Measurements from ENCODE around the gene TGM6. TPM values are rescaled to one million over a fixed set of nuclear protein-coding genes. Genes with fewer than 3 reads are reported as not detected.
A peak's percentile ranks its signal among the peaks of the same experiment; 100 is the strongest.

TGM6 gene
- total RNA-seq, 2 donors from 2014 or later, result not detected

DNA sequence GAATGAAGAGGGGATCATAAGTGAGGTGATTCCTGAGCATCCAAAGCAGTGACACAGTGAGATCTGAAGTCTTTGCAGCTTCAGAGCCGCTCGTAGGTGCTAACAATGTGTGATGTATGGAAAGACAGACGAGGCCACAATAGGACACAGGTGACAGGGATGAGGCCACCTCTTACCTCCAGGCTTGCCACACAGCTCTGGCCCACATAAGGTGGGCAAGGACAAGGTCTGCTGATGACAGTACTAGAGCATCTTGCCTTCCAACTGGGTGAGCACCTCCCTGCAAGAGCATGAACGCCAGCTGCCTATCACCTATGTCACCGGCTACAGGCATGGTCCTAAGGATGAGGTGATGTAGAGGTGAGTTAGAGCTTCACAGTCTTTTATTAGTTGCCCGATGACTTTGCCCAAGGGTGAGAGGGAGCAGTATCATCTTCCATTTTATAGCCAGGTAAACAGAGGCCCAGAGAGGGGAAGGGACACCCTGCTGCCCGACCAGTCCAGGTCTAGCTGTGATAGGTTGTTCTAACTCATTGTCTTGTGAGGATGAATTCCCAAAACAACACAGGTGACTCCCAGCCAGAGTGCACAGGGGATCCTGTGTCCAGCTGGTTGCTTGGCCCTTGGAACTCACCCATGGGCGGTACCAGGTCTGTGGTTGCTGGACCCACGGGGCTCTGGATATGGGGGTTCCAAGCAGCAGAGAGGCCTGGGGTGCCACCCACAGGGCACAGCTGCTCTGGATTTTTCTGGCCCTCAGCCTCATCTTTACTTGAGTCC, 6.2 kb upstream of the TGM6 start:
- Mint-ChIP-seq H3K36me3 (no peaks in the 10 kb centered on the region), H3K4me3 (no peak overlapping the region), H3K4me1 (ENCODE audit: low read depth in 2 of 2) (no peaks in the 10 kb centered on the region), H3K27me3 (peaks cover 22 to 38% of the 10 kb centered on the region in 2 donors), H3K27ac (no peak overlapping the region), H3K9me3 (no peaks in the 10 kb centered on the region)
- ATAC-seq (peak in 1 of 2 donors; percentile 32), DNase-seq (ENCODE audit: low spot score) (no peak)

DNA sequence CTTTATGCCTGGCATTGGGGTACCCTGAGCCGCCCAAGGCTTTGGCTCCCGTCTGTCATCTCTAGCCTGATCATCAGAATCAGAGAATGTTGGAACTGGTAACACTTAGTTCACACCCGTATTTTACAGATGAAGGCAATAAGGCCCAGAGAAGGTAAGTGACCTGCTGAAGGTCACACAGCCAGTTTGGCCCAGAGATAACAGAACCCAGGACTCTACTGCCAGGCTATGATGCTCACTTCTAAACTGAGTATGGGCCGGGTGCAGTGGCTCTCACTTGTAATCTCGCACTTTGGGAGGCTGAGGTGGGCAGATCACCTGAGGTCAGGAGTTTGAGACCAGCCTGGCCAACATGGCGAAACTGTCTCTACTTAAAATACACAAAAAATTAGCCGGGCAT, 1.8 kb upstream of the TGM6 start:
- ATAC-seq (no peak), DNase-seq (ENCODE audit: low spot score) (no peak)
- Mint-ChIP-seq H3K36me3 (no peaks in the 10 kb centered on the region), H3K27ac (no peak overlapping the region), H3K4me3 (no peak overlapping the region), H3K27me3 (peaks cover 6 to 9% of the 10 kb centered on the region in 2 donors), H3K9me3 (no peaks in the 10 kb centered on the region), H3K4me1 (ENCODE audit: low read depth in 2 of 2) (no peaks in the 10 kb centered on the region)

DNA sequence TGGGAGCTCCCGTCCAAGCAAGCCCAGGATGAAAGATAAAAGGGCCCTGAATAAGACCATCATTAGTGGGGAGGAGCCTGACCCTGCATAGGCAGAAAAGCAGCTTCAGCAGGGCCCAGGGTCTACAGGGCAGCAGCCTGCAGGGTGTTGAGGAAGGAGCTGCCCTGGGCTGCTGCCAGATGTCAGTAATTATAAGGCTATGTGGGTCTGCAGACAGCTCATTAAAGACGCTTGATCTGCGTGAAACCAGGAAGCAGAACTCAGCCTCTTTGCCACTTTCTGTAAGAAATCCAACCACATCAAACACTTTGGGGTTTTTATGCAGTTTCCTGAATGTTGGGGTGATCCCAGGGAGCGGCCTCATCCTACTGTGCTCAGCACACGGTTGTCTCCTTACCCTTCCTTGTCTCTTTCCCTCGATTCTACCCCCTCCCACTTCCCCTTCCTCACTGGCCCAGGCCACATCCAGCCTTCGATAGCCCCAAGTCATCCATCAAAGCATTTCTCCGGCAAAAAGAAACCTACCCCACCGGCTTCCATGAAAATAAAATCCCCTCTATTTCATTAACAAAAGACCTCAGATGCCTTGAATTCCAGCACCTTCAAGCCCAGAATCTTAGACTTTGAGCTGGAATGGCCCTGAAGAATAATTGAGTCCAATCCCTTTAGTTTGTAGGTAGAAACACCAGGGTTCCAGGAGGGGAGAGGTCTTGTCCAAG, 1.0 kb upstream of the TGM6 start:
- Mint-ChIP-seq H3K4me3 (no peak overlapping the region), H3K27ac (no peak overlapping the region)
- no peak for DNase-seq (ENCODE audit: low spot score)

DNA sequence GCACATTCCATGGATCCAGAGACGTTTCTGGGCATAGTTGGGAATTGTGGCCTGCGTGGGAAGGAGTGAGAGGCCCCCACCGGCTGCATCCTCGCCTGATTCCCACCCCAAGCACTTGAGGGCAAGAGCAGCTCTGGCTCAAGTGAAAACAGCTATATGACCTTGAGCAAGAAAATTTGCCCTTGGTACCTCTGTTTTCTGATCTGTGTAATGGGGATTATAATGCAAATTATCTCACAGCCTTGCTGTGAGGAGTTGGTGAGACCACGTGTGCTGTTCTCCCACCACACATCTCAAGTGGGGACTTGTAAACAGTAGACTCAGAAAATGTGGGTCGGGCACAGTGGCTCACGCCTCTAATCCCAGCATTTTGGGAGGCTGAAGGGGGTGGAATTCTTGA, 602 bp downstream of the TGM6 start:
- no peaks in the 10 kb centered on the region for H3K36me3 Mint-ChIP-seq
- H3K27ac Mint-ChIP-seq, result no peak overlapping the region
- no peak for ATAC-seq
- no peak overlapping the region for H3K4me3 Mint-ChIP-seq
- no peaks in the 10 kb centered on the region for H3K9me3 Mint-ChIP-seq
- peaks cover 0 to 15% of the 10 kb centered on the region in 2 donors for H3K27me3 Mint-ChIP-seq
- no peaks in the 10 kb centered on the region for H3K4me1 Mint-ChIP-seq (ENCODE audit: low read depth in 2 of 2)
- DNase-seq (ENCODE audit: low spot score), result no peak

More for the DNA sequence above, 1.0 kb upstream of the TGM6 start:
- no peaks in the 10 kb centered on the region for H3K9me3 Mint-ChIP-seq
- H3K4me1 Mint-ChIP-seq (ENCODE audit: low read depth in 2 of 2), result no peaks in the 10 kb centered on the region
- H3K36me3 Mint-ChIP-seq, result no peaks in the 10 kb centered on the region
- peaks cover 0 to 13% of the 10 kb centered on the region in 2 donors for H3K27me3 Mint-ChIP-seq
- peak in 1 of 2 donors; percentile 38 for ATAC-seq

DNA sequence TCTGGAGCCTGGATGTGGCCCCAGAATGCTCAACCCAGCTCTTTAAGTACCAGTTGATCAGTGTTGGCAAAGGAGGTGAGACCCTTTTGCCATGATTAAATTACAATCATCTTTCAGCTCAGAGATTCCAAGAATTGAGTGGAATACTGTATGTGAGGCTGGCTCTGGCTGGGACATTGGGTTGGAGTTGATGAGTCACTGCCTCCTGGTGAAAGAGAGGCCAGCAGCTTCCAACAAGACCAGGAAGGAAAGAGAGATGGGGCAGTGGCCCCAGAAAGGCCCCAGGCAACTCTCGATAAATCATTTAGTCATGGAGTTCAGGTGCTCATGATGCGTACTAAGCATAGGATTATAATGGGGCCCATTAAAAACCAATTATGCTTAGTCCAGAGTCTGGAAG, 2.1 kb downstream of the TGM6 start:
- Mint-ChIP-seq H3K9me3 (no peaks in the 10 kb centered on the region), H3K27ac (no peak overlapping the region), H3K4me1 (ENCODE audit: low read depth in 2 of 2) (peaks cover 0 to 3% of the 10 kb centered on the region in 2 donors), H3K4me3 (no peak overlapping the region), H3K27me3 (peaks cover 0 to 11% of the 10 kb centered on the region in 2 donors), H3K36me3 (no peaks in the 10 kb centered on the region)
- DNase-seq (ENCODE audit: low spot score) (no peak), ATAC-seq (no peak)

DNA sequence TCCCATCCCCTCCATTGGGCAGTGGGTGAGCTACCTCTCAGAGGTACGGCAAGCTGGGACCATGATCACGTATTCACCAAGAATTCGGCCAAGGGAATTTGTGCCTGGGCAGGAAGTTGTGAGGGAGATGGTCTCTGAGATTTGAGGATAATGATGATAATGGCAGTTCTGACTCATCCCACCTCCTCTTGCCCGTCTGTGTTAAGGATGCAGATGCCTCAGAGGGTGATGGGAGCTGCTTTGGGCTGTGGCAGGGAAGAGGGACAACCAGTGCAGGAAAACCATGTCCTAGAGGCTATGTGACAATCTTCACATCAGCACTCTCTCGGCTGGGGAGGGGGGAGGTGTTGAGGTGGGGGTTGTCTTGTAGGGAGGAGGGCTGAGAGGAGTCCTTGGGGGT, 4.3 kb downstream of the TGM6 start:
- Mint-ChIP-seq H3K9me3 (no peaks in the 10 kb centered on the region), H3K36me3 (no peaks in the 10 kb centered on the region), H3K4me3 (no peak overlapping the region), H3K4me1 (ENCODE audit: low read depth in 2 of 2) (peaks cover 0 to 3% of the 10 kb centered on the region in 2 donors), H3K27ac (no peak overlapping the region), H3K27me3 (peaks cover 0 to 15% of the 10 kb centered on the region in 2 donors)
- DNase-seq (ENCODE audit: low spot score) (peak; percentile 34), ATAC-seq (no peak)

DNA sequence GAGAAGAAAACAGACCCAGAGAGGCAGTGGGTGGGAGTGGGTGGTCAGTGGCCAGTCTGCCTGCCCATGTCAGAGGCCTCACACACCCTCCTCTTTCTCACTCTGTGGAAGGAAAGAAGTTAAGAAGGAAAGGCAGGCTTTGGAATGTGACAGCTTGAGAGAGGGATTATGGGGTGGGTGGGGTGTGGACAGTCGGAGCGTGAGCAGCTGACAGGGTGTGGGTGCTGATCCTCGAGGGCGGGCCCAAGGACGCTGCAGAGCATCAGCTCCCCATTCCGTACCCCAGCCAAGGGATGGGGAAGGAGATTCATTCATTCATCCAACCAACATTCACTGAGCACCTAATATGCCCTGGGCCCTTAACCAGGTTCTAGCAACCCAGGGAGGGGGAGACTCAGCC, 4.8 kb downstream of the TGM6 start:
- Mint-ChIP-seq H3K4me1 (ENCODE audit: low read depth in 2 of 2) (peaks cover 0 to 3% of the 10 kb centered on the region in 2 donors), H3K27me3 (peaks cover 0 to 16% of the 10 kb centered on the region in 2 donors), H3K4me3 (no peak overlapping the region), H3K36me3 (no peaks in the 10 kb centered on the region), H3K9me3 (no peaks in the 10 kb centered on the region), H3K27ac (no peak overlapping the region)
- DNase-seq (ENCODE audit: low spot score) (peak; percentile 40), ATAC-seq (no peak)

DNA sequence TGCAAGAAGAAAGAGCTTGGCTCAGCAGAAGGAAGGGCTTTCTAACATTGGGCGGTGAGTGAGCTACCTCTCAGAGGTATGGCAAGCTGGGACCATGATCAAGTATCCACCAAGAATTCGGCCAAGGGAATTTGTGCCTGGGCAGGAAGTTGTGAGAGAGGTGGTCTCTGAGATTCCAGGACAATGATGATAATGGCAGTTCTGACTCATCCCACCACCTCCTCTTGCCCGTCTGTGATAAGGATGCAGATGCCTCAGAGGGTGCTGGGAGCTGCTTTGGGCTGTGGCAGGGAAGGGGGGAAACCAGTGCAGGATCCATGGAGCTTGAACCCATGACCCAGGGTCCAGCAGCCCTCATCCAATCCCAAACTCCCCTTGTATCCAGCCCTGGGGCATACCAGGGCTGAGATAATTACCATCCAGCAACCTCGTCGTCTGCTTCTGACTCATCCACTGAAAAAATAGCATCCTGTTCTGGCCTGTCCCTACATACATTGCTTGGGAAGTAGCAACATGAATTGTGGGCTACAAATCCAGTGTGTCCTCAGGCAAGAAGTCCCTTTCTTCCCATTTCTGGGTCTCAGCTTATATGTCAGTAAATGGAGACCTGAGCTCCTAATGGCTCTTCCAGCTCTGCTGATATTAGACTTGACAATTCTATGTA, 5.9 kb downstream of the TGM6 start:
- Mint-ChIP-seq H3K4me1 (ENCODE audit: low read depth in 2 of 2) (peaks cover 0 to 3% of the 10 kb centered on the region in 2 donors), H3K27ac (no peak overlapping the region), H3K9me3 (no peaks in the 10 kb centered on the region), H3K4me3 (peak overlapping the region; percentile 39), H3K27me3 (peaks cover 0 to 19% of the 10 kb centered on the region in 2 donors), H3K36me3 (no peaks in the 10 kb centered on the region)
- ATAC-seq (no peak), DNase-seq (ENCODE audit: low spot score) (peak; percentile 2)

DNA sequence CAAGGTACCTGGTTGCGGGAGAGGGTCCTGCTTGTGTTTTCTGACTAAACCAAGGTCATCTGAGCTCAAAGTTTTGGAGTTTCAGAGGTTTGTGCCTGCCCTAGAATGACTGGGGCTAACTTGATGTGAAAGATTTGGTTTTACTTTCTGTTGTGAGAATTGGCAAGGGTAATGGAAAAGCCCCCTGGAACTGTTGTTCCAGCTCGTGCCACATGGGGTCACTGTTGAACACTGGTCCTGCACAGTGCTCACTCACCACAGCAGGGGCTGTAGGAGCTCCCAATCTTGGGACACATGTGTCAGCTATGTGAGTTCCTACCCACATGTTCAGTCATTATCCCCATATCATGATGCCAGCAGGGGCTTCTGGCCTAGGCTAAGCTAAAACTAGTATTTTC, 6.5 kb downstream of the TGM6 start:
- ATAC-seq, result peak; percentile 72 to 73
- peaks cover 0 to 3% of the 10 kb centered on the region in 2 donors for H3K4me1 Mint-ChIP-seq (ENCODE audit: low read depth in 2 of 2)
- no peaks in the 10 kb centered on the region for H3K9me3 Mint-ChIP-seq
- no peak for DNase-seq (ENCODE audit: low spot score)
- H3K36me3 Mint-ChIP-seq, result no peaks in the 10 kb centered on the region
- peaks cover 0 to 19% of the 10 kb centered on the region in 2 donors for H3K27me3 Mint-ChIP-seq
- peak overlapping the region; percentile 39 for H3K4me3 Mint-ChIP-seq
- no peak overlapping the region for H3K27ac Mint-ChIP-seq

DNA sequence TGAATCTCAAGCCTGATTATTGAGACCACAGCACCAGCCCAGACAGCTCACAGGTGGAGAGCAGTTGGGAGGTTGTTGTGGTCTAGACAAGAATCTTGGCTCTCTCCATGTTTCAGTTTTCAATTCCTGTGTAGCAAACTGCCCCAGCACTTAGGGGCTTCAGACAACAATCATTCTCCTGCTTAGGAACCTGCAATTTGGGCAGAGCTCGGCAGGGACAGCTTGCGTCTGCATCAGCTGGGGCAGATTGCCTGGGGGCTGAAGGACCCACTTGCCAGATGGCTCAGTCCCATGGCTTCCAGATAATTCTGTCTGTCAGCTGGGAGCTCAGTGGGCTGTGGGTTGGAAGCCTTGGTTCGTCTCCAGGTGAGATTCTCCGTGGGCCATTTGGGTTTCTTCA, 6.9 kb downstream of the TGM6 start:
- Mint-ChIP-seq H3K4me1 (ENCODE audit: low read depth in 2 of 2) (peaks cover 0 to 3% of the 10 kb centered on the region in 2 donors), H3K27me3 (peaks cover 0 to 19% of the 10 kb centered on the region in 2 donors), H3K27ac (no peak overlapping the region), H3K9me3 (no peaks in the 10 kb centered on the region), H3K4me3 (no peak overlapping the region), H3K36me3 (no peaks in the 10 kb centered on the region)
- no peak for DNase-seq (ENCODE audit: low spot score)
- no peak for ATAC-seq

DNA sequence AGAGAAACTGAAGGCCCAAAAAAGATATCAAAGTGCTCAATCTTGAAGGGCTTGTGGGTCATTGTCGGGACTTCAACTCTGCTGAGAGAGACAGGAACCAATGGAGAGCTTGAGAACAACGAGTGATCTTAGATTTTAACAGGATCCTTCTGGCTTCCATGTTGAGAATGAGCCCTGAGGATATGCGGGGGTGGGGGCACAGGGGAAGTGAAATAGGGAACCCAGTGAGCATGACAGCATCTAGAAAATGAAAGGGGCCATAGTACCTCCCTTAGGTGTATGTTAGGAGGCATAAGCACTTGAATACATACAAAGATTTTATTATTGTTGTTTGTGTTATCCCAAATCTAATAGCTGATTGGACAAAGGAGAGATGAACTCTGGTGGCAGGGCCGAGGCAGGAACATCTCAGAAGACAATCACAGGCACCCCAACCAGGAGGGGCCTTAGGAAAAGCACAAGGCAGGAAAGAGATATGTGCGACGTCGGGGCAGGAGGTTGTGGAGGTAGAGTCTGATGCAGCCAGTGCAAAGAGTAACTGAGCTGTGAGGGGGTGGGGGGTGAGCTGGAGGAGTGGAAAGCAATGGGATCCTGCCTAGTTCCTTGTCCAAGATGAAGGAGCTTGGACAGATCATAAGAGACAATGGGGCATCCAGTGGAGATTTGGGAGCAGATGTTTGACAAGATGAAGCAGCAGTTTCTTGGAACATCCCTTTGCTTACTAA, 10.4 kb downstream of the TGM6 start:
- H3K4me3 Mint-ChIP-seq, result no peak overlapping the region
- DNase-seq (ENCODE audit: low spot score), result no peak
- H3K36me3 Mint-ChIP-seq, result no peaks in the 10 kb centered on the region
- peaks cover 0 to 3% of the 10 kb centered on the region in 2 donors for H3K4me1 Mint-ChIP-seq (ENCODE audit: low read depth in 2 of 2)
- no peak overlapping the region for H3K27ac Mint-ChIP-seq
- no peak for ATAC-seq
- H3K27me3 Mint-ChIP-seq, result peaks cover 0 to 11% of the 10 kb centered on the region in 2 donors
- H3K9me3 Mint-ChIP-seq, result no peaks in the 10 kb centered on the region

DNA sequence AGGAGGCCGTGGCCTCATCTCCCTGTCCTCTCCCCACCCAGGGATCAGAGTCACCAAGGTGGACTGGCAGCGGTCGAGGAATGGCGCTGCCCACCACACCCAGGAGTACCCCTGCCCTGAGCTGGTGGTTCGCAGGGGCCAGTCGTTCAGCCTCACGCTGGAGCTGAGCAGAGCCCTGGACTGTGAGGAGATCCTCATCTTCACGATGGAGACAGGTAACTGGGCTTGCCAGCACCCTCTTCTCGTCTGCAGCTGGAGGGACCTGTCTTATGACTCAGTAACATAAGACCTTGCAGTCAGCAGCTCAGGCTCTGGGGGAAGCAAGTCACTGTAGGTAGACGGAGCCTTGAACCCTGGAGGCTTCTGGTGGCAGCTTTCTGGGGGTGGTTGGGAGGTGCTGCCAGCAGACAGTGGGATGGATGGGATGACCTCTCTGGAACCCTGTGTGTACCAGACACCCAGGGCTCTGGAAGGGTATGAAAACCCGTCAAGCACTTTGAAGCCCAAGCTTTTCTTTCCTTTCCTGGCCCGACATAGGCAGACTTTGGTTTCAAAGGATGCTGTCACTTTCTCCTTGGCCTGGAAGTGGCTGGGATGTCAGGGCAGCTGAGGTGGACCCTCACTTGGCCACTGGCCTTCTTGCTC, 13.8 kb downstream of the TGM6 start:
- Mint-ChIP-seq H3K27ac (no peak overlapping the region), H3K4me3 (no peak overlapping the region), H3K36me3 (no peaks in the 10 kb centered on the region), H3K27me3 (peaks cover 0 to 8% of the 10 kb centered on the region in 2 donors), H3K9me3 (no peaks in the 10 kb centered on the region), H3K4me1 (ENCODE audit: low read depth in 2 of 2) (no peaks in the 10 kb centered on the region)
- DNase-seq (ENCODE audit: low spot score), result no peak
- no peak for ATAC-seq

DNA sequence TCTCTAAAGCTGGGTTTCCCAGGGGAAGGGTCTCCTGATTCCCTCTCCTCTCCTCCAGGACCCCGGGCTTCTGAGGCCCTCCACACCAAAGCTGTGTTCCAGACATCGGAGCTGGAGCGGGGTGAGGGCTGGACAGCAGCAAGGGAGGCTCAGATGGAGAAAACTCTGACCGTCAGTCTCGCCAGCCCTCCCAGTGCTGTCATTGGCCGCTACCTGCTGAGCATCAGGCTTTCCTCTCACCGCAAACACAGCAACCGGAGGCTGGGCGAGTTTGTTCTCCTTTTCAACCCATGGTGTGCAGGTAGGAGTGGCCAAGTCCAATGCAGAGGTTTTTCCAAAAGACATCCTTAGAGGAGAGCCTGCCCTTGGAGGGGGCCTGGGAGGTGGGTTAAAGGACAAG, 14.4 kb downstream of the TGM6 start:
- H3K4me1 Mint-ChIP-seq (ENCODE audit: low read depth in 2 of 2), result no peaks in the 10 kb centered on the region
- ATAC-seq, result no peak

More for the DNA sequence above, 14.4 kb downstream of the TGM6 start:
- Mint-ChIP-seq H3K9me3 (no peaks in the 10 kb centered on the region), H3K27me3 (peaks cover 0 to 4% of the 10 kb centered on the region in 2 donors), H3K36me3 (no peaks in the 10 kb centered on the region), H3K27ac (no peak overlapping the region), H3K4me3 (no peak overlapping the region)
- DNase-seq (ENCODE audit: low spot score), result no peak
